ENCODE data around the gene KLHL29. TPM values are rescaled to one million over a fixed set of nuclear protein-coding genes. Genes with fewer than 3 reads are reported as not detected.

The KLHL29 gene
- total RNA-seq, 5 donors from 2014 or later (not counting 1 experiment from before 2014, with no cell fraction given): 1.8 to 6.6 (median 2.5) TPM

GRCh38 chr2:23553561-23553960 is 168.6 kb downstream of the KLHL29 start:
- H3K4me1 ChIP-seq (ENCODE audit: control insufficient read depth in 1 of 2, extremely low read depth in 1 of 2, insufficient read depth in 2 of 2, low read length in 2 of 2): no peaks in the 10 kb centered on the region
- H3K36me3 ChIP-seq (ENCODE audit: control insufficient read depth in 2 of 2, extremely low read depth in 1 of 2, insufficient read depth in 1 of 2, low read length in 1 of 2): no peaks in the 10 kb centered on the region
- no peak overlapping the region for H3K27ac ChIP-seq (ENCODE audit: low read length)
- no peaks in the 10 kb centered on the region for H3K9me3 Mint-ChIP-seq
- H3K4me3 Mint-ChIP-seq: no peak overlapping the region
- POLR2A ChIA-PET: no interaction called here
- H3K4me1 Mint-ChIP-seq: peaks cover 0 to 5% (median 4%) of the 10 kb centered on the region in 3 donors
- no peak for DNase-seq
- ATAC-seq (replicated peaks in 1 of 4): no peak
- H3K9me3 ChIP-seq: no peaks in the 10 kb centered on the region
- CTCF ChIA-PET: no interaction called here
- WGBS (ENCODE audit: insufficient coverage): 86% methylated on average over 9 of the region's 10 CpGs
- H3K27me3 Mint-ChIP-seq: no peaks in the 10 kb centered on the region
- H3K4me3 ChIP-seq (ENCODE audit: control insufficient read depth in 1 of 2, extremely low read depth in 1 of 2, low read length in 1 of 2): no peak overlapping the region
- H3K27ac Mint-ChIP-seq: no peak overlapping the region
- peaks cover 0 to 8% of the 10 kb centered on the region in 2 experiments for H3K27me3 ChIP-seq (replicated peaks in 1 of 2; ENCODE audit: control insufficient read depth in 2 of 2, extremely low read depth in 1 of 2, insufficient read depth in 2 of 2, low read length in 1 of 2)
- no peaks in the 10 kb centered on the region for H3K36me3 Mint-ChIP-seq

GRCh38 chr2:23554054-23554697 is 169.2 kb downstream of the KLHL29 start:
- 91% methylated on average over 18 of the region's 24 CpGs for WGBS (ENCODE audit: insufficient coverage)
- H3K9me3 Mint-ChIP-seq: no peaks in the 10 kb centered on the region
- peaks cover 0 to 2% (median 0%) of the 10 kb centered on the region in 3 donors for H3K4me1 Mint-ChIP-seq
- no peak overlapping the region for H3K27ac Mint-ChIP-seq
- H3K36me3 ChIP-seq (ENCODE audit: control insufficient read depth in 2 of 2, extremely low read depth in 1 of 2, insufficient read depth in 1 of 2, low read length in 1 of 2): no peaks in the 10 kb centered on the region
- no peak overlapping the region for H3K4me3 ChIP-seq (ENCODE audit: control insufficient read depth in 1 of 2, extremely low read depth in 1 of 2, low read length in 1 of 2)
- H3K4me3 Mint-ChIP-seq: no peak overlapping the region
- H3K9me3 ChIP-seq: no peaks in the 10 kb centered on the region
- H3K27ac ChIP-seq (ENCODE audit: low read length): no peak overlapping the region
- peaks cover 0 to 8% of the 10 kb centered on the region in 2 experiments for H3K27me3 ChIP-seq (replicated peaks in 1 of 2; ENCODE audit: control insufficient read depth in 2 of 2, extremely low read depth in 1 of 2, insufficient read depth in 2 of 2, low read length in 1 of 2)
- no peaks in the 10 kb centered on the region for H3K27me3 Mint-ChIP-seq
- POLR2A ChIA-PET: no interaction called here
- no peaks in the 10 kb centered on the region for H3K36me3 Mint-ChIP-seq
- H3K4me1 ChIP-seq (ENCODE audit: control insufficient read depth in 1 of 2, extremely low read depth in 1 of 2, insufficient read depth in 2 of 2, low read length in 2 of 2): no peaks in the 10 kb centered on the region
- DNase-seq (no peak), ATAC-seq (replicated peaks in 1 of 4) (no peak)
- CTCF ChIA-PET: no interaction called here

- ChIA-PET CTCF (no interaction called here), POLR2A (no interaction called here)
- ATAC-seq (replicated peaks in 1 of 4) (no peak), DNase-seq (no peak)
- no peak overlapping the region for H3K27ac Mint-ChIP-seq
- 76% methylated on average over 8 of the region's 11 CpGs for WGBS (ENCODE audit: insufficient coverage)
- H3K4me3 Mint-ChIP-seq: no peak overlapping the region
- H3K4me1 Mint-ChIP-seq: no peaks in the 10 kb centered on the region
- no peaks in the 10 kb centered on the region for H3K4me1 ChIP-seq (ENCODE audit: control insufficient read depth in 1 of 2, extremely low read depth in 1 of 2, insufficient read depth in 2 of 2, low read length in 2 of 2)
- H3K9me3 Mint-ChIP-seq: no peaks in the 10 kb centered on the region
- H3K4me3 ChIP-seq (ENCODE audit: control insufficient read depth in 1 of 2, extremely low read depth in 1 of 2, low read length in 1 of 2): no peak overlapping the region
- no peaks in the 10 kb centered on the region for H3K9me3 ChIP-seq
- H3K36me3 ChIP-seq (ENCODE audit: control insufficient read depth in 2 of 2, extremely low read depth in 1 of 2, insufficient read depth in 1 of 2, low read length in 1 of 2): no peaks in the 10 kb centered on the region
- no peaks in the 10 kb centered on the region for H3K27me3 Mint-ChIP-seq
- no peaks in the 10 kb centered on the region for H3K36me3 Mint-ChIP-seq
- peaks cover 0 to 8% of the 10 kb centered on the region in 2 experiments for H3K27me3 ChIP-seq (replicated peaks in 1 of 2; ENCODE audit: control insufficient read depth in 2 of 2, extremely low read depth in 1 of 2, insufficient read depth in 2 of 2, low read length in 1 of 2)
- no peak overlapping the region for H3K27ac ChIP-seq (ENCODE audit: low read length)
Measured at GRCh38 chr2:23555944-23556343, 171.0 kb downstream of the KLHL29 start.

- H3K4me3 ChIP-seq (ENCODE audit: control insufficient read depth in 1 of 2, extremely low read depth in 1 of 2, low read length in 1 of 2): no peak overlapping the region
- Mint-ChIP-seq H3K36me3 (no peaks in the 10 kb centered on the region), H3K27ac (no peak overlapping the region), H3K9me3 (no peaks in the 10 kb centered on the region), H3K27me3 (no peaks in the 10 kb centered on the region), H3K4me3 (no peak overlapping the region), H3K4me1 (no peaks in the 10 kb centered on the region)
- ATAC-seq (replicated peaks in 1 of 4) (no peak), DNase-seq (no peak)
- ChIA-PET CTCF (no interaction called here), POLR2A (no interaction called here)
- H3K9me3 ChIP-seq: no peaks in the 10 kb centered on the region
- H3K27me3 ChIP-seq (replicated peaks in 1 of 2; ENCODE audit: control insufficient read depth in 2 of 2, extremely low read depth in 1 of 2, insufficient read depth in 2 of 2, low read length in 1 of 2): peaks cover 0 to 8% of the 10 kb centered on the region in 2 experiments
- H3K27ac ChIP-seq (ENCODE audit: low read length): no peak overlapping the region
- no peaks in the 10 kb centered on the region for H3K4me1 ChIP-seq (ENCODE audit: control insufficient read depth in 1 of 2, extremely low read depth in 1 of 2, insufficient read depth in 2 of 2, low read length in 2 of 2)
- H3K36me3 ChIP-seq (ENCODE audit: control insufficient read depth in 2 of 2, extremely low read depth in 1 of 2, insufficient read depth in 1 of 2, low read length in 1 of 2): no peaks in the 10 kb centered on the region
- WGBS (ENCODE audit: insufficient coverage): 79% methylated on average over 2 of the region's 9 CpGs
Measured at GRCh38 chr2:23556929-23557328, 171.9 kb downstream of the KLHL29 start.

- H3K36me3 ChIP-seq (ENCODE audit: control insufficient read depth in 2 of 2, extremely low read depth in 1 of 2, insufficient read depth in 1 of 2, low read length in 1 of 2): no peaks in the 10 kb centered on the region
- 78% methylated on average over 1 of the region's 9 CpGs for WGBS (ENCODE audit: insufficient coverage)
- H3K9me3 Mint-ChIP-seq: no peaks in the 10 kb centered on the region
Measured at GRCh38 chr2:23557455-23557854, 172.5 kb downstream of the KLHL29 start.

GRCh38 chr2:23559561-23560239 is 174.7 kb downstream of the KLHL29 start:
- no peak overlapping the region for H3K27ac ChIP-seq (ENCODE audit: low read length)
- H3K36me3 ChIP-seq (ENCODE audit: control insufficient read depth in 2 of 2, extremely low read depth in 1 of 2, insufficient read depth in 1 of 2, low read length in 1 of 2): no peaks in the 10 kb centered on the region
- Mint-ChIP-seq H3K27ac (no peak overlapping the region), H3K36me3 (no peaks in the 10 kb centered on the region), H3K4me3 (no peak overlapping the region), H3K4me1 (no peaks in the 10 kb centered on the region), H3K9me3 (no peaks in the 10 kb centered on the region), H3K27me3 (no peaks in the 10 kb centered on the region)
- POLR2A ChIA-PET: interaction anchor here in 1 of 2 donors (0.6 kb wide), 1 partner anchor 29 kb away, joined by 6 read pairs; no protein-coding TSS in a partner anchor
- no peak for DNase-seq
- no peak for ATAC-seq (replicated peaks in 1 of 4)
- H3K4me1 ChIP-seq (ENCODE audit: control insufficient read depth in 1 of 2, extremely low read depth in 1 of 2, insufficient read depth in 2 of 2, low read length in 2 of 2): no peaks in the 10 kb centered on the region
- H3K4me3 ChIP-seq (ENCODE audit: control insufficient read depth in 1 of 2, extremely low read depth in 1 of 2, low read length in 1 of 2): no peak overlapping the region
- no peaks in the 10 kb centered on the region for H3K9me3 ChIP-seq
- WGBS (ENCODE audit: insufficient coverage): 90% methylated on average over 19 of the region's 20 CpGs
- peaks cover 0 to 3% of the 10 kb centered on the region in 2 experiments for H3K27me3 ChIP-seq (replicated peaks in 1 of 2; ENCODE audit: control insufficient read depth in 2 of 2, extremely low read depth in 1 of 2, insufficient read depth in 2 of 2, low read length in 1 of 2)
- CTCF ChIA-PET: interaction anchor here (0.7 kb wide), 2 partner anchors 9 to 159 kb away, joined by 5 read pairs; no protein-coding TSS in a partner anchor

More at GRCh38 chr2:23557455-23557854, 172.5 kb downstream of the KLHL29 start:
- CTCF ChIA-PET: no interaction called here
- H3K27ac Mint-ChIP-seq: no peak overlapping the region
- DNase-seq: no peak
- H3K4me1 Mint-ChIP-seq: no peaks in the 10 kb centered on the region
- H3K27me3 Mint-ChIP-seq: no peaks in the 10 kb centered on the region
- H3K36me3 Mint-ChIP-seq: no peaks in the 10 kb centered on the region
- Histone ChIP-seq H3K27me3 (replicated peaks in 1 of 2; ENCODE audit: control insufficient read depth in 2 of 2, extremely low read depth in 1 of 2, insufficient read depth in 2 of 2, low read length in 1 of 2) (peaks cover 0 to 8% of the 10 kb centered on the region in 2 experiments), H3K4me3 (ENCODE audit: control insufficient read depth in 1 of 2, extremely low read depth in 1 of 2, low read length in 1 of 2) (no peak overlapping the region), H3K9me3 (no peaks in the 10 kb centered on the region), H3K27ac (ENCODE audit: low read length) (no peak overlapping the region), H3K4me1 (ENCODE audit: control insufficient read depth in 1 of 2, extremely low read depth in 1 of 2, insufficient read depth in 2 of 2, low read length in 2 of 2) (no peaks in the 10 kb centered on the region)
- ATAC-seq (replicated peaks in 1 of 4): no peak
- POLR2A ChIA-PET: no interaction called here
- no peak overlapping the region for H3K4me3 Mint-ChIP-seq
